OCI-LY7 (cell line): ENCODE results near the gene HEYL. TPM values are rescaled to one million over a fixed set of nuclear protein-coding genes. Genes with fewer than 3 reads are reported as not detected.

ENCODE experiments used
- BruUV-seq: library from RNA; stranded (reverse); fragments of 400-500 nt; replicated peaks from 2 replicates; lab custom pipeline; 2021; lab: Mats Ljungman, UMichigan
- CTCF ChIA-PET: fragments of 300-600 bp; sonication (Branson Sonifier 250); formaldehyde crosslinking; loops from one replicate; lab custom pipeline; 2022; ENCODE audit warnings: antibody characterized with exemption; ENCODE audit not compliant: unreplicated experiment; lab: Charles Lee
- POLR2A ChIA-PET: fragments of 300-600 bp; sonication (Branson Sonifier 250); formaldehyde crosslinking; loops from one replicate; lab custom pipeline; 2022; ENCODE audit warnings: antibody characterized with exemption; lab: Charles Lee
- DNase-seq: peaks from one replicate; pipeline ENCODE4 v3.0.0-alpha.2; 2015; ENCODE audit warnings: low spot score
- H2AFZ ChIP-seq: fragments of 200-600 bp; sonication (generic), shearing (Covaris generic); 2 replicates; pipeline ENCODE4 v1.6.1; 2014; ENCODE audit warnings: mild to moderate bottlenecking, antibody characterized with exemption, low read length, moderate library complexity
- H3K27ac ChIP-seq: fragments of 200-600 bp; sonication (generic); 2 replicates; pipeline ENCODE4 v1.5.1; 2014; ENCODE audit warnings: mixed run types, low read depth, mild to moderate bottlenecking, moderate library complexity, low read length, inconsistent platforms; ENCODE audit not compliant: poor library complexity, severe bottlenecking
- H3K36me3 ChIP-seq: fragments of 200-600 bp; sonication (generic); 2 replicates; pipeline ENCODE4 v1.6.1; 2014; ENCODE audit warnings: mild to moderate bottlenecking, antibody characterized with exemption, low read length, moderate library complexity, mixed read lengths; ENCODE audit not compliant: insufficient read depth
- H3K4me1 ChIP-seq: fragments of 200-600 bp; sonication (generic); 2 replicates; pipeline ENCODE4 v1.5.1; 2014; ENCODE audit warnings: mild to moderate bottlenecking, low read length; ENCODE audit not compliant: insufficient read depth, poor library complexity, severe bottlenecking
- H3K4me2 ChIP-seq: fragments of 200-600 bp; sonication (generic); 2 replicates; pipeline ENCODE4 v1.6.1; 2014; ENCODE audit warnings: mild to moderate bottlenecking, low read length
- H3K4me3 ChIP-seq: fragments of 200-600 bp; sonication (generic); 2 replicates; pipeline ENCODE4 v1.5.1; 2014; ENCODE audit warnings: mild to moderate bottlenecking, low read depth, low read length; ENCODE audit not compliant: poor library complexity, severe bottlenecking
- H3K79me2 ChIP-seq: fragments of 200-600 bp; sonication (generic); 2 replicates; pipeline ENCODE4 v1.6.1; 2016; ENCODE audit warnings: low read depth, mild to moderate bottlenecking, low read length, moderate library complexity, mixed read lengths; ENCODE audit not compliant: insufficient read depth
- H3K9me2 ChIP-seq: fragments of 200-600 bp; sonication (generic); 2 replicates; pipeline ENCODE4 v1.6.1; 2016; ENCODE audit warnings: mild to moderate bottlenecking, low read length, mixed read lengths; ENCODE audit not compliant: insufficient read depth
- H3K9me3 ChIP-seq: fragments of 200-600 bp; sonication (generic); 2 replicates; pipeline ENCODE4 v1.6.1; 2014; ENCODE audit warnings: mild to moderate bottlenecking, mixed run types, low read length, mixed read lengths
- H4K20me1 ChIP-seq: fragments of 200-600 bp; sonication (generic); 2 replicates; pipeline ENCODE4 v1.6.1; 2014; ENCODE audit warnings: mild to moderate bottlenecking, antibody characterized with exemption, low read length, moderate library complexity, mixed read lengths; ENCODE audit not compliant: insufficient read depth
- CTCF ChIP-seq: fragments of 200-600 bp; sonication (generic); conservative IDR thresholded peaks from 2 replicates; pipeline ENCODE4 v1.5.1; 2014; ENCODE audit warnings: mild to moderate bottlenecking, antibody characterized with exemption, low read length, moderate library complexity, mixed read lengths
- EZH2phosphoT487 ChIP-seq: fragments of 200-600 bp; sonication (generic); IDR thresholded peaks from 2 replicates; pipeline ENCODE4 v1.6.1; 2018; ENCODE audit warnings: low read depth, borderline replicate concordance, mild to moderate bottlenecking, mixed run types, antibody characterized with exemption, low read length, moderate library complexity, mixed read lengths
- intact Hi-C: fragments of 100-400 bp; cut with micrococcal nuclease; formaldehyde crosslinking; loops from one replicate; pipeline ENCODE4 v1.10.0; 2022; ENCODE audit not compliant: unreplicated experiment
- total RNA-seq, 2 experiments: library from RNA; depleted of rRNA in 1 of 2; stranded (reverse); fragments of >200 nt in 1 of 2; shearing (Covaris generic) in 1 of 2; gene quantifications; 2 replicates each; pipeline ENCODE4 v1.2.3, GENCODE V29; 2014 to 2022

The HEYL gene
- total RNA-seq, 2 experiments from 2014 or later, result not detected

- Histone ChIP-seq H3K9me2 (no peaks in the 10 kb centered on the region), H3K27ac (no peak overlapping the region), H4K20me1 (no peaks in the 10 kb centered on the region), H2AFZ (no peak overlapping the region), H3K4me2 (no peak overlapping the region), H3K4me3 (no peak overlapping the region), H3K9me3 (no peaks in the 10 kb centered on the region), H3K79me2 (no peaks in the 10 kb centered on the region), H3K4me1 (peaks cover 8% of the 10 kb centered on the region), H3K36me3 (no peaks in the 10 kb centered on the region)
- ChIA-PET CTCF (interaction anchor here (0.9 kb wide), 1 partner anchor 14 kb away, joined by 3 read pairs; no protein-coding TSS in a partner anchor), POLR2A (no interaction called here)
- TF ChIP-seq EZH2phosphoT487 (no peak), CTCF (no peak)
- intact Hi-C loops, result no loop called here
- no TSS peak for BruUV-seq
- DNase-seq, result no peak
Observed at GRCh38 chr1:39643705-39644104, 4.3 kb upstream of the HEYL start.

- Histone ChIP-seq H3K9me2 (no peaks in the 10 kb centered on the region), H3K9me3 (no peaks in the 10 kb centered on the region), H3K4me1 (peaks cover 8% of the 10 kb centered on the region), H3K4me3 (no peak overlapping the region), H3K36me3 (no peaks in the 10 kb centered on the region), H2AFZ (no peak overlapping the region), H3K27ac (no peak overlapping the region), H3K4me2 (no peak overlapping the region), H4K20me1 (no peaks in the 10 kb centered on the region), H3K79me2 (no peaks in the 10 kb centered on the region)
- POLR2A ChIA-PET, result no interaction called here
- no peak for TF ChIP-seq EZH2phosphoT487
- no peak for TF ChIP-seq CTCF
- no peak for DNase-seq
- BruUV-seq, result no TSS peak
- intact Hi-C loops, result no loop called here
- CTCF ChIA-PET, result interaction anchor here (0.9 kb wide), 1 partner anchor 15 kb away, joined by 3 read pairs; no protein-coding TSS in a partner anchor
Observed at GRCh38 chr1:39642796-39643195, 3.4 kb upstream of the HEYL start.

- no peaks in the 10 kb centered on the region for H3K36me3 ChIP-seq
- no peak overlapping the region for H3K4me3 ChIP-seq
- TF ChIP-seq EZH2phosphoT487 (no peak), CTCF (no peak)
- no peak overlapping the region for H3K4me2 ChIP-seq
- H3K9me2 ChIP-seq, result no peaks in the 10 kb centered on the region
- H3K9me3 ChIP-seq, result no peaks in the 10 kb centered on the region
- H3K27ac ChIP-seq, result no peak overlapping the region
- ChIA-PET CTCF (no interaction called here), POLR2A (interaction anchor here (1.4 kb wide), 1 partner anchor 67 kb away, joined by 3 read pairs; no protein-coding TSS in a partner anchor)
- H3K4me1 ChIP-seq, result peaks cover under 1% of the 10 kb centered on the region
- H3K79me2 ChIP-seq, result no peaks in the 10 kb centered on the region
- DNase-seq, result no peak
- intact Hi-C loops, result no loop called here
- no TSS peak for BruUV-seq
- H4K20me1 ChIP-seq, result no peaks in the 10 kb centered on the region
- no peak overlapping the region for H2AFZ ChIP-seq
Observed at GRCh38 chr1:39640861-39641260, 1.4 kb upstream of the HEYL start.
